Gastroesophageal sphincter (tissue), 3 donors: ENCODE data around the gene TBX21.

Experiments used
- EP300 ChIP-seq: sonication (generic); formaldehyde crosslinking; IDR thresholded peaks from one replicate; pipeline ENCODE4 v1.6.1; 2017; ENCODE audit warnings: antibody characterized with exemption, mild to moderate bottlenecking
- POLR2A ChIP-seq, 2 donors: fragments of 450-650 bp; IDR thresholded peaks; one replicate each; pipeline ENCODE4 v1.6.1; 2017; ENCODE audit warnings: antibody characterized with exemption in 2 of 2, mild to moderate bottlenecking in 2 of 2, moderate library complexity in 1 of 2
- POLR2AphosphoS5 ChIP-seq: sonication (generic); formaldehyde crosslinking; IDR thresholded peaks from one replicate; pipeline ENCODE4 v1.6.1; 2017; ENCODE audit warnings: antibody characterized with exemption
- TF ChIP-seq, protein P1 (sequence below), 4 experiments: fragments of 200-600 bp in 2 of 4; fragments of 450-650 bp in 2 of 4; sonication (generic) in 1 of 4; IDR thresholded peaks; one replicate each; pipeline ENCODE4 v1.5.1; 2017 to 2019; ENCODE audit warnings: antibody characterized with exemption in 4 of 4, mild to moderate bottlenecking in 2 of 4, moderate library complexity in 2 of 4

GRCh38 chr17:47687328-47687690 lies 45.7 kb upstream of the TBX21 start:
- no peak for TF ChIP-seq EP300
- TF ChIP-seq, protein P1, sequence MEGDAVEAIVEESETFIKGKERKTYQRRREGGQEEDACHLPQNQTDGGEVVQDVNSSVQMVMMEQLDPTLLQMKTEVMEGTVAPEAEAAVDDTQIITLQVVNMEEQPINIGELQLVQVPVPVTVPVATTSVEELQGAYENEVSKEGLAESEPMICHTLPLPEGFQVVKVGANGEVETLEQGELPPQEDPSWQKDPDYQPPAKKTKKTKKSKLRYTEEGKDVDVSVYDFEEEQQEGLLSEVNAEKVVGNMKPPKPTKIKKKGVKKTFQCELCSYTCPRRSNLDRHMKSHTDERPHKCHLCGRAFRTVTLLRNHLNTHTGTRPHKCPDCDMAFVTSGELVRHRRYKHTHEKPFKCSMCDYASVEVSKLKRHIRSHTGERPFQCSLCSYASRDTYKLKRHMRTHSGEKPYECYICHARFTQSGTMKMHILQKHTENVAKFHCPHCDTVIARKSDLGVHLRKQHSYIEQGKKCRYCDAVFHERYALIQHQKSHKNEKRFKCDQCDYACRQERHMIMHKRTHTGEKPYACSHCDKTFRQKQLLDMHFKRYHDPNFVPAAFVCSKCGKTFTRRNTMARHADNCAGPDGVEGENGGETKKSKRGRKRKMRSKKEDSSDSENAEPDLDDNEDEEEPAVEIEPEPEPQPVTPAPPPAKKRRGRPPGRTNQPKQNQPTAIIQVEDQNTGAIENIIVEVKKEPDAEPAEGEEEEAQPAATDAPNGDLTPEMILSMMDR (IDR thresholded peaks at IDR 0.05) = no peak
- no peak for TF ChIP-seq POLR2AphosphoS5
- no peak for TF ChIP-seq POLR2A (IDR thresholded peaks at IDR 0.05)
